GM20431 (cell line): ENCODE data around the gene DRD2.

ENCODE experiments used
- in situ Hi-C: fragments of 300-500 bp; cut with MseI, MboI; formaldehyde crosslinking; loops from one replicate; pipeline ENCODE4 v1.15.0; 2020; ENCODE audit warnings: low sequenced_read_pairs; ENCODE audit not compliant: unreplicated experiment

DRD2 gene

GRCh38 chr11:113487622-113488021 is 12.4 kb upstream of the DRD2 start:
- in situ Hi-C loops: no loop called here

GRCh38 chr11:113484223-113484622 is 9.0 kb upstream of the DRD2 start:
- in situ Hi-C loops: no loop called here

- in situ Hi-C loops: no loop called here
Observed at GRCh38 chr11:113481672-113482071, 6.5 kb upstream of the DRD2 start.

GRCh38 chr11:113481226-113481625 is 6.0 kb upstream of the DRD2 start:
- in situ Hi-C loops: no loop called here

- in situ Hi-C loops: no loop called here
Observed at GRCh38 chr11:113477321-113477720, 2.1 kb upstream of the DRD2 start.

- in situ Hi-C loops: no loop called here
Observed at GRCh38 chr11:113476553-113476952, 1.4 kb upstream of the DRD2 start.

- in situ Hi-C loops: no loop called here
Observed at GRCh38 chr11:113474362-113475159, 637 bp downstream of the DRD2 start.

GRCh38 chr11:113473983-113474361 is 1.2 kb downstream of the DRD2 start:
- in situ Hi-C loops: no loop called here

GRCh38 chr11:113472471-113472870 is 2.7 kb downstream of the DRD2 start:
- in situ Hi-C loops: no loop called here

- in situ Hi-C loops: no loop called here
Observed at GRCh38 chr11:113470233-113470632, 5.0 kb downstream of the DRD2 start.

GRCh38 chr11:113468726-113469345 is 6.4 kb downstream of the DRD2 start:
- in situ Hi-C loops: no loop called here

GRCh38 chr11:113467545-113467944 is 7.7 kb downstream of the DRD2 start:
- in situ Hi-C loops: no loop called here

GRCh38 chr11:113465786-113466185 is 9.4 kb downstream of the DRD2 start:
- in situ Hi-C loops: no loop called here

- in situ Hi-C loops: no loop called here
Observed at GRCh38 chr11:113464416-113464815, 10.8 kb downstream of the DRD2 start.

- in situ Hi-C loops: no loop called here
Observed at GRCh38 chr11:113462830-113463229, 12.4 kb downstream of the DRD2 start.

GRCh38 chr11:113461639-113462038 is 13.6 kb downstream of the DRD2 start:
- in situ Hi-C loops: no loop called here

GRCh38 chr11:113460469-113460868 is 14.7 kb downstream of the DRD2 start:
- in situ Hi-C loops: no loop called here

GRCh38 chr11:113458189-113458588 is 17.0 kb downstream of the DRD2 start:
- in situ Hi-C loops: no loop called here

- in situ Hi-C loops: no loop called here
Observed at GRCh38 chr11:113457784-113458183, 17.4 kb downstream of the DRD2 start.

GRCh38 chr11:113454455-113454854 is 20.7 kb downstream of the DRD2 start:
- in situ Hi-C loops: no loop called here

- in situ Hi-C loops: no loop called here
Observed at GRCh38 chr11:113449743-113450142, 25.5 kb downstream of the DRD2 start.

- in situ Hi-C loops: no loop called here
Observed at GRCh38 chr11:113448316-113448677, 26.9 kb downstream of the DRD2 start.
